ENCODE data around the gene RAP1A.
"Not testable (repeated sequence)": the region's sequence is repeated elsewhere in the genome, so short reads cannot be mapped to it uniquely, and the experiment has no call there.

DNA sequence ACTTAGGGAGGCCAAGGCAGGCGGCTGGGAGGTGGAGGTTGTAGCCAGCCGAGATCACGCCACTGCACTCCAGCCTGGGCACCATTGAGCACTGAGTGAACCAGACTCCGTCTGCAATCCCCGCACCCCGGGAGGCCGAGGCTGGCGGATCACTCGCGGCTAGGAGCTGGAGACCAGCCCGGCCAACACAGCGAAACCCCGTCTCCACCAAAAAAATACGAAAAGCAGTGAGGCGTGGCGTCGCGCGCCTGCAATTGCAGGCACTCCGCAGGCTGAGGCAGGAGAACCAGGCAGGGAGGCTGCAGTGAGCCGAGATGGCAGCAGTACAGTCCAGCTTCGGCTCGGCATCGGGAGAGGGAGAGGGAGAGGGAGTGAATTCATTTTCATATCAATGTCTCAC, 11.1 kb upstream of the RAP1A start:
- not testable (repeated sequence) for TF ChIP-seq FOXA1 (IDR thresholded peaks at IDR 0.05); ELF4 (IDR thresholded peaks at IDR 0.05); NFRKB (IDR thresholded peaks at IDR 0.05); FOXK2 (IDR thresholded peaks at IDR 0.05); ARNT (IDR thresholded peaks at IDR 0.05); FOXM1 (IDR thresholded peaks at IDR 0.05; ENCODE audit: borderline replicate concordance); SUZ12 (IDR thresholded peaks at IDR 0.05); ZNF384 (IDR thresholded peaks at IDR 0.05); CTBP1 (IDR thresholded peaks at IDR 0.05; ENCODE audit: borderline replicate concordance); HDGF (IDR thresholded peaks at IDR 0.05; ENCODE audit: borderline replicate concordance); BHLHE40 (IDR thresholded peaks at IDR 0.05; ENCODE audit: borderline replicate concordance); TARDBP (IDR thresholded peaks at IDR 0.05); LEF1 (IDR thresholded peaks at IDR 0.05; ENCODE audit: borderline replicate concordance)
- TF ChIP-seq, protein P1, sequence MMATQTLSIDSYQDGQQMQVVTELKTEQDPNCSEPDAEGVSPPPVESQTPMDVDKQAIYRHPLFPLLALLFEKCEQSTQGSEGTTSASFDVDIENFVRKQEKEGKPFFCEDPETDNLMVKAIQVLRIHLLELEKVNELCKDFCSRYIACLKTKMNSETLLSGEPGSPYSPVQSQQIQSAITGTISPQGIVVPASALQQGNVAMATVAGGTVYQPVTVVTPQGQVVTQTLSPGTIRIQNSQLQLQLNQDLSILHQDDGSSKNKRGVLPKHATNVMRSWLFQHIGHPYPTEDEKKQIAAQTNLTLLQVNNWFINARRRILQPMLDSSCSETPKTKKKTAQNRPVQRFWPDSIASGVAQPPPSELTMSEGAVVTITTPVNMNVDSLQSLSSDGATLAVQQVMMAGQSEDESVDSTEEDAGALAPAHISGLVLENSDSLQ (IDR thresholded peaks at IDR 0.05): not testable (repeated sequence)

Measured in HEK293T (cell line).